ENCODE results near the gene ADAMTSL1.

DNA sequence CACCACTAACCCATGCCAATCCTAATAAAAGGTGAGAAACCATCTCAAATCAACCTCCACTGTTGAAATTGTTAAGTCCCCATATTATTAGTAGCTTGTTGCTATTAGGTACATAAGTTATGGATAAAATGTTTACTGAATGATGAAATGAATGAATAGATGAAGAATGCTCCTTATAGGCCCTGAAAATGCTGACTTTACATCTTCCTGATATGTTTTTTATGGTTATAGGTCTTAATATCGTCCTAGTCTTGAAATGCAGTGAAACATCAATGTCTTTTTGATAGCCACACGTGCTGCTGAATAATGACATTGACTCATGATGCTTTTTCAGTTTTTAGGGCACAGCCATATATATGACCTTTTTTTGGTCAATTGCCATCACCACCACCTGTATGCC lies 281.3 kb downstream of the ADAMTSL1 start:
- TF ChIP-seq, protein P1, sequence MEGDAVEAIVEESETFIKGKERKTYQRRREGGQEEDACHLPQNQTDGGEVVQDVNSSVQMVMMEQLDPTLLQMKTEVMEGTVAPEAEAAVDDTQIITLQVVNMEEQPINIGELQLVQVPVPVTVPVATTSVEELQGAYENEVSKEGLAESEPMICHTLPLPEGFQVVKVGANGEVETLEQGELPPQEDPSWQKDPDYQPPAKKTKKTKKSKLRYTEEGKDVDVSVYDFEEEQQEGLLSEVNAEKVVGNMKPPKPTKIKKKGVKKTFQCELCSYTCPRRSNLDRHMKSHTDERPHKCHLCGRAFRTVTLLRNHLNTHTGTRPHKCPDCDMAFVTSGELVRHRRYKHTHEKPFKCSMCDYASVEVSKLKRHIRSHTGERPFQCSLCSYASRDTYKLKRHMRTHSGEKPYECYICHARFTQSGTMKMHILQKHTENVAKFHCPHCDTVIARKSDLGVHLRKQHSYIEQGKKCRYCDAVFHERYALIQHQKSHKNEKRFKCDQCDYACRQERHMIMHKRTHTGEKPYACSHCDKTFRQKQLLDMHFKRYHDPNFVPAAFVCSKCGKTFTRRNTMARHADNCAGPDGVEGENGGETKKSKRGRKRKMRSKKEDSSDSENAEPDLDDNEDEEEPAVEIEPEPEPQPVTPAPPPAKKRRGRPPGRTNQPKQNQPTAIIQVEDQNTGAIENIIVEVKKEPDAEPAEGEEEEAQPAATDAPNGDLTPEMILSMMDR (IDR thresholded peaks at IDR 0.05), result no peak
- TF ChIP-seq POLR2A (IDR thresholded peaks at IDR 0.05), result no peak
